ENCODE measurements around the gene ZNF821.
"Not testable (repeated sequence)": the region's sequence is repeated elsewhere in the genome, so short reads cannot be mapped to it uniquely, and the experiment has no call there.

ZNF821 gene

GRCh38 chr16:71863995-71864394 lies 20.0 kb downstream of the ZNF821 start:
- DNase-seq: no peak

DNA sequence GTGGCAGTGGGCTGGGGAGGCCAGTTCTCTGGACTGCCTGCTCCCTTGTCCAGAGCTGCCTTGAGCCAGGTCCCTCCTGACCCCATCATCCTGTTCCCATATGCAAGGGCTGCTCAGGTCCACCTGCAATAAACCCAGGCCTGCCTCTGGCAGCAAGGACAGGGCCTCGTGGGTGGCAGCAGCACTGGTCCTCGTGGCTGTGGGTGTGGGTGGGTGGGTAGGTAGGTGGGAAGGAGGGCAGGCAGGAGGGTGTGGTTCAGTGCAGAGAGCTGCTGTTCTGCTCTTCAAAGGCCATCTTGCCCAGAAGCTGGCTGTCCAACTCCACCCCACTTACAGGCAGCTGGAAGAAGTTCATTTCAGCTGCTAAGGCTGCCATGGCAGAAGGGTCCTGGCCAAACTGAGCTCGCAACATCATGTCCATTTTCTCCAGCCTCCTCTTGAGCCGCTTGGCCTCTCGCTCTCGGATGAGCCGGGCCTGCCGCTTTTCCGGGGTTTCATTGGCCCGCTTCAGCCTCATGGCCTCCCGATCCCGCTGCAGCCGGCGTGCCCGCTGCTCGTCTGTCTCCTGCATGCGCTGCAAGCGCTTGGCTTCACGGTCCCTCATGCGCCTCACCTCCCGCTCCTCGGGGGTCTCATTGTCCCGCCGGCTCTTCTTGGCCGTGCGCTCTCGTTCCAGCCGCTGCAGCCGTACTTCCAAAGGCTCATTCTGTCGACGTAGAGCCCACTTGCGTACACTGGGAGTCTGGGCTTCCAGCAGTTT lies 24.0 kb downstream of the ZNF821 start:
- DNase-seq: no peak

GRCh38 chr16:71855937-71856662 lies 27.9 kb downstream of the ZNF821 start:
- DNase-seq: no peak

- no peak for DNase-seq
These were observed 29.5 kb downstream of the ZNF821 start for GRCh38 chr16:71854369-71854948.

GRCh38 chr16:71853413-71853812 lies 30.6 kb downstream of the ZNF821 start:
- no peak for DNase-seq

GRCh38 chr16:71852561-71852960 lies 31.4 kb downstream of the ZNF821 start:
- DNase-seq: no peak

GRCh38 chr16:71852158-71852557 lies 31.8 kb downstream of the ZNF821 start:
- no peak for DNase-seq

GRCh38 chr16:71851746-71852145 lies 32.2 kb downstream of the ZNF821 start:
- DNase-seq: no peak

DNA sequence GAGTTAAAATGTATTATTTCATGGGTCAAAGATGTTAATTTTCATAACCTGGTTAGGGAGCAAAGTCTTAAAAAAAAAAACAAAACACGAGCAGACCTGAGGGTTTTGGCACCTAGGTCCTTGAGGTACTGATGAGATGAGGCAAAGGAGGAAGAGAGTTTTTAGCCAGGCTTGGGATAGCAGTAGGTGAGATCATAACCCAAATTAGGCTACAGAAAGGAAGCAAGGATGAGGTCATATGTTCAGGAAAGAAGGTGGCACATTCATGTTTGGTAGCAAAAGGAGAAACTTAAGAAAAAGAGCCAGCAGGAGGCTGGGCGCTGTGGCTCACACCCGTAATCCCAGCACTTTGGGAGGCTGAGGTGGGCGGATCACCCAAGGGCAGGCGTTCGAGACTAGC lies 35.4 kb downstream of the ZNF821 start:
- no peak for DNase-seq

DNA sequence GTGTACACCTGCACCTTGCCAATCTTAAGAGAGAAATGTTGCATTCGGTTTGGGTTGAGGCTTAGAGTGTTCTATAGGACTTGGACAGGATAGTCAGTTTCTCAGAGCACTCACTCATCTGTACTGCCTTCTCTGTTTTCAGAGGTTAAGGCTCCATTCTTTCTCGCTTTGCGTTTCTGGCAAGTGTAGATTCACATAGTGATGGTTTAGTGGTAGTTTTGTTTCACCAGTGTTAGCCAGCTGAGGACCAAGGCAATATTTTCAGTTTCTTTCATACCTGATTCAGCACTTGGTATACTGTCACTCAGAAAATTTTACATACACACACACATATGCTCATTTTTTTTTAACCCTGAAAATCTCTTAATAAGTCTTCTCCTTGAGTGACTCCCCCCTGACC lies 36.9 kb downstream of the ZNF821 start:
- no peak for DNase-seq

DNA sequence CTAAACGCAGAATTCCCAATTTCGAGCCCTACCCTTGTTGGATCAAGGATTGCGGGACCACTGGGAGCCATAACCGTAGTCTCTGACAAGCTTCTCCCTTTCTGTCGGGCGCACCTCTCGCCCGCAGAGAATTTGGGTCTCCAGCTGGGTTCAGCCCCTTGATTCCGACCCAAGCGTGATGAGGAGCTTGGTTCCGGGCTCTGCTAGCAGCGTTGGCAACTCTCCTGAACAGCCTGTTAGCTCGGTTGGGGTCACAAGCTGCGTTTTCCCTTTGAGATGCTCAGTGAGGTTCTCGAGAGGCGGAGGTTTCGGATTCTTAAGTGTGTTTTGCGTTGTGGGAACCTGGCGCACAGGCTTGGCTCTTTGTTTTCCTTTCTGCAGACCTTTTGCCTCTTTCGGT lies 37.6 kb downstream of the ZNF821 start:
- peak in 4 of 51 donors; percentile 7 to 45 (median 15) for DNase-seq

DNA sequence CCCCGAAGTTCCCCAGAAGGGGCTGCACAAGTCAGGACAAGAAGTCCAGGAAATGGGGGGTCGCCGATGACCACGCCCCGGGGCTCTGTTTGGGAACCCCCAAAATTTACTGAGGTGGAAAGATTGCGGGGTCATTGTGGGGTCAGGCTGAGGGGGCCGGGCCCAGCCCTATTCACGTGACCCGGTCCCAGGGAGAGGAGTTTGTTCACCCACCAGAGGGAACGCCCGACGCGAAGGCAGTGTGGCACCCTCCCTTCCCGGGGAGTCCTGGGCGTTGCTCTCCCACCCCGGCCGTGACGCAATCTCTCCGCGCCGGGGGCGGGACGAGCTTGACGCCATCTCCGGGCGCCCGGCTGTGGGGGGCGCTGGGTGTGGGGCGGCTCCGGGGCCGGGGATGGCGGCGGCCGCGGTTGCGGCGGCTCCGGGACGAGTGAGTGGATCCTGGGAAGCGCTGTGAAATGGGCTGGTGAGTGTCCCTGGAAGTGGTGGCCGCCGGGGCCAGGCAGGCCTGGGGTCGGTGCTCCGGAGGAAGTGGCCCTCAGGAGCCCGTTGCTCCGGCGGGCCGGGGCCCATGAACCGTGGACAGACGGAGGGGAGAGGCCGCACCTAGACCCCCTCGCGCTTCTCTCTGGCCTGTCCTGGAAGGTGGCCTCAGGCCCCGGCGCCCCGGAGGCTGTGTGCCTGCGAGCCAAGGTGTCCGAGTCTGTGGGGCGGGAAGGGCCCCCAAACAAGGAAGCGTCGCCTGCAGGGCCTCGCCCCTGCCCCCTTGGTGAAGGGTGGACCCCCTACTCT lies 38.1 kb downstream of the ZNF821 start, which contains the start of gene ATXN1L:
Gene ATXN1L (plus strand): TSS at position 338 of the 792 bp plus-strand sequence. CDS start 3,765 bp downstream, outside the sequence.
- peak; percentile 22 to 91 (median 76) for DNase-seq

DNA sequence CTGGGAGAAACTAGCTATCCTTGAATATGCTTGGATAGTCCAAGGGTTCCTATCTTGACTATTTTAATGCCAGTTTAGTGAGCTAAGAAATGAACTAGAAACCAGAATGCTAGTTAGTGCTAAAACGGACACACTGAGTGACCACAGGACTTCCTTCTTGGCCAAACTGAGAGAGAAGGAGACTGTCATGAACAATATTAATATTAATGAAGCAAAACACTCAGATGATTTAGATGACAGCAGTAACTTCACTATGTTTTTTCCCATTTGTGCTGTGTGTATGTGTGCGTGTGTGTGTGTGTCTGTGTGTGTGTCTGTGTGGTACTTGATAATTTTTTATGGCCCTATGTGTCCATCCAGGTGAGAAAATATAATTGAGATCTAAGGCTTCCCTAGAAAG lies 40.4 kb downstream of the ZNF821 start:
- no peak for DNase-seq

- no peak for DNase-seq
These were observed 43.9 kb downstream of the ZNF821 start for GRCh38 chr16:71840052-71840451.

GRCh38 chr16:71837150-71837549 lies 46.8 kb downstream of the ZNF821 start:
- no peak for DNase-seq

GRCh38 chr16:71834291-71834690 lies 49.7 kb downstream of the ZNF821 start:
- no peak for DNase-seq

GRCh38 chr16:71832112-71832511 lies 51.9 kb downstream of the ZNF821 start:
- not testable (repeated sequence) for DNase-seq

- not testable (repeated sequence) for DNase-seq
These were observed 52.3 kb downstream of the ZNF821 start for GRCh38 chr16:71831698-71832097.

DNA sequence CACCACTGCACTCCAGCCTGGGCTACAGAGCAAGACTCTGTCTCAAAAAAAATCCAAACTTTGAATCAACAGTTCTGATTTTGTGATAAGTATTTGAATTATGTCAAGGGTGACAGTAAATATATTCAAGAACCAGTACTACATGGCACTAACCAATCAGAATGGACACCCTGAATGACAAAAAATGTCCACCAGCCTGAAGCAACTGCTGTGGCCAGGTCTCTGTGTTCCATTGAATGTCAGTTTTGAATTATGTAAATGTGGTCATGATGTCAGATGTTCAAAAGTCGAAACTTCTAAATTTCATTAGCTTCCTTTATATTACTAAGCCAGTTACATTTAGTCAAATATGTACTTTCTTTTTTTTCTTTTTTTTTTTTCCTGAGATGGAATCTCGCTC lies 53.6 kb downstream of the ZNF821 start:
- no peak for DNase-seq

DNA sequence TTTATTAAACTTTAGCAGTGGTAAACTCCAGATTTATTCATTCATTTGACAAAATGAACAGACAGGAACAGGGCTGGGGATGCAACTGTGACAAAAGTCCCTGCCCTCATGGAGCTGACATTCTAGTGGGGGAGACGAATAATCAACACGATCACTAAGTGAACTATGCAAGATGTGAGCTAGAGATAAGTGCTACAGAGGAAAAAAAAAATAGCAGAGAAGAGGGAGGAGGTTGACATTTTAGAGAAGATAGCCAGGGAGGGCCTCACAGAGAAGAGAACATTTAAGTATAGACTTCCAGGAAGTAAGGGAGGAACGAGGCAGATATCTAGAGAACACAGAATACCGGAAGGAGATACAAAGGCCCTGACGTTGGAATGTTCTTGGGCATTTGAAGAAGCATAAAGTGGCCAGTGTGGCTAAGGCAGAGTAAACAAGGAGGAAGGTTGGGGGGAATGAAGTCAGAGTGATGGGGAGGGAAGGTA lies 57.4 kb downstream of the ZNF821 start:
- no peak for DNase-seq

DNA sequence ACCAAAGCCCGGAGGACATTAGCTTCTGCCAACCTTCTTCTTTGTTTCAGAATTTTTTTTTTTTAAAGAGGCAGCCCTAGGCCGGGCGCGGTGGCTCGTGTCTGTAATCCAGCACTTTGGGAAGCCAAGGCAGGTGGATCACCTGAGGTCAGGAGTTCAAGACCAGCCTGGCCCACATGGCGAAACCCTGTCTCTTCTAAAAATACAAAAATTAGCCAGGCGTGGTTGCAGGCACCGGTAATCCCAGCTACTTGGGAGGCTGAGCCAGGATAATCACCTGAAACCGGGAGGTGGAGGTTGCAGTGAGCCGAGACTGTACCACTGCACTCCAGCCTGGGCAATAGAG lies 66.9 kb downstream of the ZNF821 start:
- not testable (repeated sequence) for DNase-seq
